ENCODE results near the gene CCDC60.

GRCh38 chr12:119375883-119376190 lies 41.3 kb downstream of the CCDC60 start:
- TF ChIP-seq CTCF (IDR thresholded peaks at IDR 0.05; ENCODE audit: insufficient read depth, low read length) (no peak), POLR2AphosphoS5 (IDR thresholded peaks at IDR 0.05; ENCODE audit: low read depth) (no peak), GABPA (IDR thresholded peaks at IDR 0.05; ENCODE audit: low read depth) (no peak), REST (IDR thresholded peaks at IDR 0.05; ENCODE audit: insufficient replicate concordance, low read depth) (no peak), SPI1 (IDR thresholded peaks at IDR 0.05; ENCODE audit: borderline replicate concordance, low read depth) (no peak)
